GM13977 (cell line): ENCODE measurements around the gene MEPCE.

Experiments
- DNase-seq: peaks from one replicate; pipeline ENCODE4 v3.0.0; 2012; ENCODE audit warnings: low spot score
- CTCF ChIP-seq: IDR thresholded peaks from 2 replicates; pipeline ENCODE4 v1.5.1; 2012; ENCODE audit warnings: mild to moderate bottlenecking, control low read depth; ENCODE audit not compliant: insufficient read depth; ENCODE audit errors: extremely low read depth, missing control alignments
- in situ Hi-C: fragments of 300-500 bp; cut with MboI; formaldehyde crosslinking; loops from one replicate; pipeline ENCODE4 v1.12.0; 2022; ENCODE audit warnings: low sequenced_read_pairs, low pct_unique_long_range_greater_than_20kb, mixed read lengths, inconsistent platforms; ENCODE audit not compliant: unreplicated experiment

MEPCE gene

GRCh38 chr7:100477871-100478267 lies 48.2 kb downstream of the MEPCE start:
- TF ChIP-seq CTCF, result no peak
- no peak for DNase-seq
- in situ Hi-C loops, result no loop called here

DNA sequence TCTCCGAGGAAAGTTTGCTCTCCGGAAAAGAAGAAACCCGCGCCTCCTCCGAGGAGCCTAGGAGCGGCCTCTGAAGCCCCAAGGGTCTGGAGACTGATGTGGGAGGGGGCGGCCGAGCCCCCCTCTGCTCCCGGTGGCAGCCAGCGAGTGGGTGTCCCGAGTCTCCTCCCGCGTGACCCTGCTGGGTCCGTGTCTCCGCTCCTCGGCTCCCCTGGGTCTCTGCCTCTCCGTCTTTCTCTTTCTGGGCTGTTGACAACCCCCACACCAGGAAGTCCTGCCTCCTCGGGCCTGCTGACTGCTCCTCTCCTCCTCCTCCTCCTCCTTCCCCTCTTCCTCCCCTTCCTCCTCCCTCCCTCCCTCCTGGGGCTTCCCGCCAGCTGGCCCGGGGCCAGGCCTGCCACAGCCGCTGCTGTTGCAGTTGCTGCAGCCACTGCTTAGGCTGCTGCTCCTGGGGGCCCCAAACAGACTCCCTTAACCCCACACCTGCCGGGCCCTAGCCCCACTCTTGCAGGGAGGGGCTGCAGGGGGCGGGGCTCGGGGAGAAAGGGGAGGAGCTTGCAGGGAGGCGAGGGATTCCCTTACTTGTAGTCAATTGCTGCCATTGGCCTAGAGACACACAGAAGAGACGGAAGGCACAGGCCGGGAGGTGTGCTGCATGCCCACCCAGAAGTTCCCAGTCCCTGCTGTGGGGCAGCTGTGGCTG lies 49.5 kb downstream of the MEPCE start, which contains the start of gene TSC22D4:
Gene TSC22D4, minus strand, starts transcription at position 257 of the 703 bp plus-strand sequence. CDS start 1,176 bp downstream, outside the sequence.
- TF ChIP-seq CTCF, result no peak
- DNase-seq, result peak; percentile 95
- in situ Hi-C loops, result no loop called here

GRCh38 chr7:100481466-100481865 lies 51.8 kb downstream of the MEPCE start:
- DNase-seq, result no peak
- in situ Hi-C loops, result no loop called here
- no peak for TF ChIP-seq CTCF

DNA sequence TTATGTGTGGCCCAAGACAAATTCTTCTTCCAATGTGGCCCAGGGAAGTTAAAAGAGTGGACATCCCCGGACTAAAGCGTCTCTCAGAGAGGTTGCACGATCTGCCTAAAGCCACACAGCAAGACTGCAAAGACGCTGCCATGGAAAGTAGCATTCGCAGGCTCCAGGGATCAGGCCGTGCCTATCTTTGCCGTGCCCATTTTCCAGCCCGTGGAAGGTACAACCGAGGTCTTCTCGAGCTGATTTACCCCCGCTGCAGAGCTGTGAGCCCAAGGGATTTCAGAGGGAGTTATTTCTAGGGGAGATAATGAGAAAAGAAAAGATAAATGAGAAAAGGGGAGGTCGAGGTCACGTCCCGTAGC lies 53.1 kb downstream of the MEPCE start:
- no peak for TF ChIP-seq CTCF
- no peak for DNase-seq
- in situ Hi-C loops, result no loop called here

- in situ Hi-C loops, result no loop called here
- peak; percentile 93 for TF ChIP-seq CTCF
- DNase-seq, result peak; percentile 92
Observed at GRCh38 chr7:100483090-100483721, 53.6 kb downstream of the MEPCE start.
